T1000 (cell line): Measurements from ENCODE around the gene SLC26A2.

Experiments
- DNase-seq: peaks from one replicate; lab custom pipeline; 2025; ENCODE audit warnings: mixed read lengths; lab: John Stamatoyannopoulos, UW

Gene SLC26A2

GRCh38 chr5:149961957-149962409, 1.4 kb downstream of the SLC26A2 start:
- no peak for DNase-seq

GRCh38 chr5:149962601-149963300, 2.2 kb downstream of the SLC26A2 start:
- no peak for DNase-seq

- no peak for DNase-seq
These were observed 3.2 kb downstream of the SLC26A2 start for GRCh38 chr5:149963729-149964128.

- DNase-seq = no peak
These were observed 6.4 kb downstream of the SLC26A2 start for GRCh38 chr5:149966946-149967345.

GRCh38 chr5:149969181-149969930, 8.8 kb downstream of the SLC26A2 start:
- no peak for DNase-seq

GRCh38 chr5:149975409-149975808, 14.9 kb downstream of the SLC26A2 start:
- no peak for DNase-seq

- no peak for DNase-seq
These were observed 19.3 kb downstream of the SLC26A2 start for GRCh38 chr5:149979896-149980295.

- DNase-seq = no peak
These were observed 20.6 kb downstream of the SLC26A2 start for GRCh38 chr5:149981206-149981605.

GRCh38 chr5:149982505-149982904, 21.9 kb downstream of the SLC26A2 start:
- no peak for DNase-seq

- DNase-seq = no peak
These were observed 27.6 kb downstream of the SLC26A2 start for GRCh38 chr5:149988126-149988525.

- peak; percentile 35 for DNase-seq
These were observed 30.2 kb downstream of the SLC26A2 start for GRCh38 chr5:149990518-149991376.

GRCh38 chr5:149993471-149993870, 32.9 kb downstream of the SLC26A2 start:
- no peak for DNase-seq

GRCh38 chr5:149995385-149996204, 35.0 kb downstream of the SLC26A2 start:
- DNase-seq = no peak

GRCh38 chr5:149996205-149996890, 35.8 kb downstream of the SLC26A2 start:
- no peak for DNase-seq

- no peak for DNase-seq
These were observed 37.7 kb downstream of the SLC26A2 start for GRCh38 chr5:149998281-149998680.

- no peak for DNase-seq
These were observed 38.8 kb downstream of the SLC26A2 start for GRCh38 chr5:149999359-149999758.

- DNase-seq = no peak
These were observed 39.3 kb downstream of the SLC26A2 start for GRCh38 chr5:149999866-150000255.

GRCh38 chr5:150000256-150000989, 39.9 kb downstream of the SLC26A2 start, which contains the start of the genes HMGXB3 and TIGD6:
Gene HMGXB3, plus strand, starts transcription at chr5:150000739. Its CDS starts 4,114 bp downstream, at chr5:150004853.
Gene TIGD6, minus strand, starts transcription at chr5:150000654. Its CDS starts 4,306 bp downstream, at chr5:149996348.
- DNase-seq = peak; percentile 78

- DNase-seq = no peak
These were observed 40.6 kb downstream of the SLC26A2 start for GRCh38 chr5:150000990-150001659.
